OCI-LY1 (cell line): Measurements from ENCODE around the gene DRC3.

ENCODE experiments used
- CTCF ChIP-seq: fragments of 200-600 bp; sonication (generic), shearing (Covaris generic); IDR thresholded peaks from 2 replicates; pipeline ENCODE4 v1.5.1; 2017; ENCODE audit warnings: mild to moderate bottlenecking, antibody characterized with exemption, low read length, moderate library complexity, mixed read lengths
- EZH2 ChIP-seq: fragments of 200-600 bp; sonication (generic), shearing (Covaris generic); IDR thresholded peaks from 2 replicates; pipeline ENCODE4 v1.8.0; 2017; ENCODE audit warnings: borderline replicate concordance, mixed run types, mild to moderate bottlenecking, antibody characterized with exemption, low read length, moderate library complexity, mixed read lengths

- no peak for TF ChIP-seq CTCF
- no peak for TF ChIP-seq EZH2
Measured at GRCh38 chr17:18005496-18005895, 32.8 kb downstream of the DRC3 start.
